Liver (tissue), 9 donors: ENCODE data around the gene TUBA1C. TPM values are rescaled to one million over a fixed set of nuclear protein-coding genes. Genes with fewer than 3 reads are reported as not detected.

Experiments
- DNase-seq: peaks from one replicate; pipeline ENCODE4 v3.0.0-alpha.2; 2017; ENCODE audit warnings: low spot score
- H3K27ac ChIP-seq, 2 donors: one replicate each; pipeline ENCODE4 v1.7.0; 2013; ENCODE audit warnings: inconsistent platforms in 2 of 2, low read length in 2 of 2, control low read depth in 1 of 2, low read depth in 1 of 2, mild to moderate bottlenecking in 1 of 2
- H3K27me3 ChIP-seq, 4 donors: one replicate each; pipeline versions ENCODE4 v1.6.1 to v1.7.0; 2013; ENCODE audit warnings: low read length in 3 of 4, inconsistent platforms in 1 of 4, mild to moderate bottlenecking in 1 of 4, moderate library complexity in 1 of 4; ENCODE audit not compliant: control insufficient read depth in 4 of 4, insufficient read depth in 4 of 4
- H3K36me3 ChIP-seq, 4 donors: one replicate each; pipeline versions ENCODE4 v1.6.1 to v1.7.0; 2013; ENCODE audit warnings: low read length in 3 of 4, mild to moderate bottlenecking in 3 of 4, low read depth in 1 of 4, moderate library complexity in 1 of 4; ENCODE audit not compliant: control insufficient read depth in 4 of 4, insufficient read depth in 3 of 4
- H3K4me1 ChIP-seq, 4 donors: one replicate each; pipeline versions ENCODE4 v1.6.1 to v1.7.0; 2013; ENCODE audit warnings: low read length in 3 of 4, mild to moderate bottlenecking in 3 of 4, moderate library complexity in 1 of 4; ENCODE audit not compliant: control insufficient read depth in 4 of 4, insufficient read depth in 4 of 4
- H3K4me3 ChIP-seq, 3 donors: one replicate each; pipeline versions ENCODE4 v1.6.1 to v1.7.0; 2013; ENCODE audit warnings: low read length in 3 of 3, control low read depth in 1 of 3, low read depth in 1 of 3, mild to moderate bottlenecking in 1 of 3
- H3K9ac ChIP-seq, 2 donors: one replicate each; pipeline ENCODE4 v1.7.0; 2013; ENCODE audit warnings: low read length in 2 of 2, mild to moderate bottlenecking in 2 of 2, moderate library complexity in 2 of 2, control low read depth in 1 of 2, low read depth in 1 of 2
- H3K9me3 ChIP-seq, 4 donors: one replicate each; pipeline versions ENCODE4 v1.6.1 to v1.7.0; 2013; ENCODE audit warnings: low read length in 3 of 4; ENCODE audit not compliant: control insufficient read depth in 4 of 4
- FOXA1 ChIP-seq: IDR thresholded peaks from 2 replicates; pipeline ENCODE4 v1.6.1; 2016; ENCODE audit warnings: antibody characterized with exemption
- FOXA2 ChIP-seq: IDR thresholded peaks from 2 replicates; pipeline ENCODE4 v1.6.1; 2016; ENCODE audit warnings: antibody characterized with exemption
- GABPA ChIP-seq, 2 donors: IDR thresholded peaks in 1 of 2; conservative IDR thresholded peaks in 1 of 2; 2 replicates each; pipeline ENCODE4 v1.6.1; 2016; ENCODE audit warnings: antibody characterized with exemption in 2 of 2, mild to moderate bottlenecking in 1 of 2, moderate library complexity in 1 of 2
- HNF4A ChIP-seq, 2 donors: conservative IDR thresholded peaks; 2 replicates each; pipeline ENCODE4 v1.6.1; 2016; ENCODE audit warnings: antibody characterized with exemption in 2 of 2, mild to moderate bottlenecking in 2 of 2
- HNF4G ChIP-seq: IDR thresholded peaks from 2 replicates; pipeline ENCODE4 v1.6.1; 2016; ENCODE audit warnings: antibody characterized with exemption
- JUND ChIP-seq, 2 donors: IDR thresholded peaks; 2 replicates each; pipeline ENCODE4 v1.6.1; 2016; ENCODE audit warnings: antibody characterized with exemption in 2 of 2
- NR2F2 ChIP-seq: IDR thresholded peaks from 2 replicates; pipeline ENCODE4 v1.6.1; 2016; ENCODE audit warnings: antibody characterized with exemption
- RAD21 ChIP-seq, 2 donors: IDR thresholded peaks; 2 replicates each; pipeline ENCODE4 v1.6.1; 2016; ENCODE audit warnings: antibody characterized with exemption in 2 of 2, mild to moderate bottlenecking in 2 of 2
- RXRA ChIP-seq, 2 donors: IDR thresholded peaks; 2 replicates each; pipeline ENCODE4 v1.6.1; 2017 to 2018; ENCODE audit warnings: antibody characterized with exemption in 2 of 2, mild to moderate bottlenecking in 1 of 2
- SP1 ChIP-seq: IDR thresholded peaks from 2 replicates; pipeline ENCODE4 v1.6.1; 2018; ENCODE audit warnings: antibody characterized with exemption, mild to moderate bottlenecking
- TAF1 ChIP-seq: conservative IDR thresholded peaks from 2 replicates; pipeline ENCODE4 v1.6.1; 2016; ENCODE audit warnings: antibody characterized with exemption, mild to moderate bottlenecking
- YY1 ChIP-seq: IDR thresholded peaks from 2 replicates; pipeline ENCODE4 v1.6.1; 2016; ENCODE audit warnings: antibody characterized with exemption, mild to moderate bottlenecking
- WGBS: extraction: QIAGEN DNeasy Blood & Tissue Kit; methylation state at CpG from one replicate; pipeline ENCODE4 v1.1.7; 2013; 5-methylcytosine and 5-hydroxymethylcytosine counted together
- polyA plus RNA-seq, 2 donors: library from polyadenylated mRNA; stranded (reverse) in 1 of 2; unstranded in 1 of 2; fragments of 200-250 nt in 1 of 2; fragments of >200 nt in 1 of 2; fragmentation: Nextera tagmentation in 1 of 2; extraction: Ambion mirVana in 1 of 2; gene quantifications; one replicate each; pipeline versions ENCODE4 v1.2.1 to v1.2.3, GENCODE V29; 2013 to 2015
- total RNA-seq, 2 donors: library from RNA; depleted of rRNA; stranded (reverse); fragments of >200 nt; gene quantifications; one replicate each; pipeline ENCODE4 v1.2.3, GENCODE V29; 2014
- TF ChIP-seq, protein P1 (sequence below): IDR thresholded peaks from 2 replicates; pipeline ENCODE4 v1.6.1; 2016; ENCODE audit warnings: antibody characterized with exemption
- TF ChIP-seq, protein P2 (sequence below): IDR thresholded peaks from 2 replicates; pipeline ENCODE4 v1.6.1; 2016; ENCODE audit warnings: antibody characterized with exemption, mild to moderate bottlenecking
- TF ChIP-seq, protein P3 (sequence below): IDR thresholded peaks from 2 replicates; pipeline ENCODE4 v1.6.1; 2016; ENCODE audit warnings: antibody characterized with exemption
- TF ChIP-seq, protein P4 (sequence below): IDR thresholded peaks from 2 replicates; pipeline ENCODE4 v1.6.1; 2016; ENCODE audit warnings: antibody characterized with exemption
- donor health status: healthy.
- donor health status: healthy.
- donor health status: healthy.
- donor health status: healthy.
- donor health status: healthy.

The TUBA1C gene
- total and polyA plus RNA-seq, 4 donors: 54.6 to 162 (median 103) TPM

DNA sequence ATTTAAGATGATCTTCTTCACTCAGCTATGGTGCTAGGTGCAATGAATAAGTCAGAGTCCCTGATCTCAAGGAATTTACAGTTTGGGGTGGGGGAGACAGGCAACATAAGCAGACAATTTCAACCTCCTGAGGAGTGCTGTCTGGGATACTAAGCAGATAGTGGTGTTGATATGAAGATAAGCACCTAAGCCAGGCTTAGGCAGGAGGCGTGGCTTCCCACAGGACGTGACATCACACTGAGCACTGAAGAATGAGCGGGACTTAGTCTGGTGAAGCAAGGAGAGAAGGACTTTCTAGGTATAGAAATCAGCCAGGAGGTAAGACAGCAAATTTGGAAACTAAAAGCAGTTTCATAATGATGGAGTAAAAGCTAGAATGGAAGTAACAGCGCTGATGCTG, 36.9 kb downstream of the TUBA1C start (continued):
- TF ChIP-seq, protein P1, sequence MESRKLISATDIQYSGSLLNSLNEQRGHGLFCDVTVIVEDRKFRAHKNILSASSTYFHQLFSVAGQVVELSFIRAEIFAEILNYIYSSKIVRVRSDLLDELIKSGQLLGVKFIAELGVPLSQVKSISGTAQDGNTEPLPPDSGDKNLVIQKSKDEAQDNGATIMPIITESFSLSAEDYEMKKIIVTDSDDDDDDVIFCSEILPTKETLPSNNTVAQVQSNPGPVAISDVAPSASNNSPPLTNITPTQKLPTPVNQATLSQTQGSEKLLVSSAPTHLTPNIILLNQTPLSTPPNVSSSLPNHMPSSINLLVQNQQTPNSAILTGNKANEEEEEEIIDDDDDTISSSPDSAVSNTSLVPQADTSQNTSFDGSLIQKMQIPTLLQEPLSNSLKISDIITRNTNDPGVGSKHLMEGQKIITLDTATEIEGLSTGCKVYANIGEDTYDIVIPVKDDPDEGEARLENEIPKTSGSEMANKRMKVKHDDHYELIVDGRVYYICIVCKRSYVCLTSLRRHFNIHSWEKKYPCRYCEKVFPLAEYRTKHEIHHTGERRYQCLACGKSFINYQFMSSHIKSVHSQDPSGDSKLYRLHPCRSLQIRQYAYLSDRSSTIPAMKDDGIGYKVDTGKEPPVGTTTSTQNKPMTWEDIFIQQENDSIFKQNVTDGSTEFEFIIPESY: no peak
- TF ChIP-seq GABPA (IDR thresholded peaks at IDR 0.05 in 1 of 2, conservative IDR thresholded peaks at IDR 0.05 in 1 of 2) (no peak), HNF4G (no peak)

DNA sequence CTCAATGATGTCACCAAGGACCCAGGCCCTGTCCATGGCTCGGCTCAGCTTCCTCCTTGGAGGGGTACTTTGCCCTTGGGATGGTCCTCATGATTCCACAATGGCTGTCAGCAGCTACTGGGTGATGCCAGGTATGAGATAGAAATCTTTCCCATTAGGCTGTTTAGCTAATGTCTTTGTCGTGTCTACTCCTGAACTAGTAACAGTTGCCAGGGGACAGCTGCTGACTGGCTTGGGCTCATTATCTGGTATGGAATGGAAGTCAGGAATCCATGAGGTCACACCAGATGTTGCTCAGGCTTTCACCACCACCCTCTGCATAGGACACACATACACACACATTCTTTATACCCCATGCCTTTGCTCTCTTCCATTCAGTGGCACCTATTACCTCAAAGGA, 39.3 kb downstream of the TUBA1C start:
- H3K9me3 ChIP-seq: no peaks in the 10 kb centered on the region
- no peak overlapping the region for H3K9ac ChIP-seq
- no peak overlapping the region for H3K27ac ChIP-seq
- no peaks in the 10 kb centered on the region for H3K4me1 ChIP-seq
- peaks cover 0 to 3% (median 0%) of the 10 kb centered on the region in 4 donors for H3K27me3 ChIP-seq
- TF ChIP-seq, protein P2, sequence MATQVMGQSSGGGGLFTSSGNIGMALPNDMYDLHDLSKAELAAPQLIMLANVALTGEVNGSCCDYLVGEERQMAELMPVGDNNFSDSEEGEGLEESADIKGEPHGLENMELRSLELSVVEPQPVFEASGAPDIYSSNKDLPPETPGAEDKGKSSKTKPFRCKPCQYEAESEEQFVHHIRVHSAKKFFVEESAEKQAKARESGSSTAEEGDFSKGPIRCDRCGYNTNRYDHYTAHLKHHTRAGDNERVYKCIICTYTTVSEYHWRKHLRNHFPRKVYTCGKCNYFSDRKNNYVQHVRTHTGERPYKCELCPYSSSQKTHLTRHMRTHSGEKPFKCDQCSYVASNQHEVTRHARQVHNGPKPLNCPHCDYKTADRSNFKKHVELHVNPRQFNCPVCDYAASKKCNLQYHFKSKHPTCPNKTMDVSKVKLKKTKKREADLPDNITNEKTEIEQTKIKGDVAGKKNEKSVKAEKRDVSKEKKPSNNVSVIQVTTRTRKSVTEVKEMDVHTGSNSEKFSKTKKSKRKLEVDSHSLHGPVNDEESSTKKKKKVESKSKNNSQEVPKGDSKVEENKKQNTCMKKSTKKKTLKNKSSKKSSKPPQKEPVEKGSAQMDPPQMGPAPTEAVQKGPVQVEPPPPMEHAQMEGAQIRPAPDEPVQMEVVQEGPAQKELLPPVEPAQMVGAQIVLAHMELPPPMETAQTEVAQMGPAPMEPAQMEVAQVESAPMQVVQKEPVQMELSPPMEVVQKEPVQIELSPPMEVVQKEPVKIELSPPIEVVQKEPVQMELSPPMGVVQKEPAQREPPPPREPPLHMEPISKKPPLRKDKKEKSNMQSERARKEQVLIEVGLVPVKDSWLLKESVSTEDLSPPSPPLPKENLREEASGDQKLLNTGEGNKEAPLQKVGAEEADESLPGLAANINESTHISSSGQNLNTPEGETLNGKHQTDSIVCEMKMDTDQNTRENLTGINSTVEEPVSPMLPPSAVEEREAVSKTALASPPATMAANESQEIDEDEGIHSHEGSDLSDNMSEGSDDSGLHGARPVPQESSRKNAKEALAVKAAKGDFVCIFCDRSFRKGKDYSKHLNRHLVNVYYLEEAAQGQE: no peak
- TF ChIP-seq, protein P3, sequence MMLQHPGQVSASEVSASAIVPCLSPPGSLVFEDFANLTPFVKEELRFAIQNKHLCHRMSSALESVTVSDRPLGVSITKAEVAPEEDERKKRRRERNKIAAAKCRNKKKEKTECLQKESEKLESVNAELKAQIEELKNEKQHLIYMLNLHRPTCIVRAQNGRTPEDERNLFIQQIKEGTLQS: no peak
- H3K36me3 ChIP-seq: no peaks in the 10 kb centered on the region
- H3K4me3 ChIP-seq: no peak overlapping the region
- no peak for DNase-seq
- WGBS: 78% methylated on average over 2 of the region's 2 CpGs

DNA sequence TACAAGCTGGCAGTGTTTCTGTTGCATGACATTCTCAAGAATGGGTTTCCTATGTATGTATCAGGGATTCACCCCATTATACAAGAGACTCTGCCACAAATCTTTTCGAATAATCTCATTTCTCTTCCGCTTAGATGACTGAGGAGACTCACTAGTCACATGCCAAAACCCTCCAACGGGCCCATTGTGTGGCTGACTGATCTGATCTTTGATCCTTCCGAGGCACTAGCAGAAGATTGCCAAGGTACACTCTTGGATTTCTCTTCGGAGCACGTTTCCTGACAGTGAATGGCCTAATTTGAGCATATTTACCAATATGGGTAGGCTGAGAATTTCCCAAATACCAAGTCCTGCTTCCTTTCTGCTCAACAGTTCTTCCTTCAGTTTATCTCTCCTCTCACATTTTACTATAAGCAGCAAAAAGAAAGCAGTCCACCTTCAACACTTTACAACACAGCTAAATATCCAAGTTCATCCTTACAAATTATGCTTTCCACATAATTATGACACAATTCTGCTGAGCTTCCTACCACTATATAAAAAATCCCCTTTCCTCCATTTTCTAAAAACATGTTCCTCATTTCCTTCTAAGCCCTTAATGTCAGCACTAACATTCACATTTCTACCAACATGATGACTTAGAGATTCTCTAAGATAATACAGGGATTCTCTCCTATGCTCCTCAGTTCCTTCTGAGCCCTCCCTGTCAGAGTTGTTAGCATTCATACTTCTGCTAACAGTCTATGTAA, 41.1 kb downstream of the TUBA1C start:
- WGBS: 62% methylated on average over 6 of the region's 6 CpGs
- H3K4me1 ChIP-seq: no peaks in the 10 kb centered on the region
- no peak overlapping the region for H3K4me3 ChIP-seq
- no peak for DNase-seq
- no peaks in the 10 kb centered on the region for H3K9me3 ChIP-seq
- no peaks in the 10 kb centered on the region for H3K36me3 ChIP-seq
- peaks cover 0 to 3% (median 0%) of the 10 kb centered on the region in 4 donors for H3K27me3 ChIP-seq
- no peak overlapping the region for H3K9ac ChIP-seq
- TF ChIP-seq, protein P3: no peak
- TF ChIP-seq TAF1 (no peak), NR2F2 (no peak), YY1 (no peak), FOXA1 (no peak), RAD21 (IDR thresholded peaks at IDR 0.05) (no peak), JUND (IDR thresholded peaks at IDR 0.05) (no peak), FOXA2 (no peak), HNF4G (no peak), SP1 (no peak), GABPA (IDR thresholded peaks at IDR 0.05 in 1 of 2, conservative IDR thresholded peaks at IDR 0.05 in 1 of 2) (no peak), HNF4A (conservative IDR thresholded peaks at IDR 0.05) (no peak), RXRA (IDR thresholded peaks at IDR 0.05) (no peak)
- TF ChIP-seq, protein P4, sequence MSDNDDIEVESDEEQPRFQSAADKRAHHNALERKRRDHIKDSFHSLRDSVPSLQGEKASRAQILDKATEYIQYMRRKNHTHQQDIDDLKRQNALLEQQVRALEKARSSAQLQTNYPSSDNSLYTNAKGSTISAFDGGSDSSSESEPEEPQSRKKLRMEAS: no peak
- TF ChIP-seq, protein P1: no peak
- TF ChIP-seq, protein P2: no peak
- no peak overlapping the region for H3K27ac ChIP-seq
